CD4-positive, alpha-beta T cell treated with Interleukin-6 at 100 ng/mL for 8 hours (primary cell): ENCODE measurements around the gene GAB3.

ENCODE experiments used
- DNase-seq: peaks from one replicate; pipeline ENCODE4 v3.0.0-alpha.2; 2020; ENCODE audit warnings: mixed read lengths, low spot score

GAB3 gene

GRCh38 chrX:154751203-154751668, 359 bp upstream of the GAB3 start:
- DNase-seq: peak; percentile 14

- DNase-seq: no peak
Measured at GRCh38 chrX:154749856-154750255, 1.0 kb downstream of the GAB3 start.

- DNase-seq: peak; percentile 65
Measured at GRCh38 chrX:154748712-154749339, 2.1 kb downstream of the GAB3 start.

- no peak for DNase-seq
Measured at GRCh38 chrX:154742613-154743012, 8.3 kb downstream of the GAB3 start.

GRCh38 chrX:154739952-154740465, 10.9 kb downstream of the GAB3 start:
- no peak for DNase-seq

- peak; percentile 26 for DNase-seq
Measured at GRCh38 chrX:154738011-154738738, 12.7 kb downstream of the GAB3 start.

- no peak for DNase-seq
Measured at GRCh38 chrX:154737136-154737535, 13.7 kb downstream of the GAB3 start.

GRCh38 chrX:154735695-154736393, 15.0 kb downstream of the GAB3 start:
- DNase-seq: no peak

- peak; percentile 52 for DNase-seq
Measured at GRCh38 chrX:154734061-154734781, 16.7 kb downstream of the GAB3 start.

- no peak for DNase-seq
Measured at GRCh38 chrX:154733066-154733425, 17.8 kb downstream of the GAB3 start.

GRCh38 chrX:154732421-154733065, 18.3 kb downstream of the GAB3 start:
- no peak for DNase-seq

GRCh38 chrX:154731881-154732280, 19.0 kb downstream of the GAB3 start:
- no peak for DNase-seq

- no peak for DNase-seq
Measured at GRCh38 chrX:154731184-154731583, 19.7 kb downstream of the GAB3 start.

GRCh38 chrX:154730253-154730891, 20.5 kb downstream of the GAB3 start:
- DNase-seq: no peak

GRCh38 chrX:154729439-154729838, 21.4 kb downstream of the GAB3 start:
- DNase-seq: no peak

GRCh38 chrX:154728431-154729190, 22.3 kb downstream of the GAB3 start:
- no peak for DNase-seq

- DNase-seq: no peak
Measured at GRCh38 chrX:154727871-154728270, 23.0 kb downstream of the GAB3 start.

- DNase-seq: no peak
Measured at GRCh38 chrX:154727418-154727817, 23.5 kb downstream of the GAB3 start.

GRCh38 chrX:154724993-154725756, 25.7 kb downstream of the GAB3 start:
- DNase-seq: no peak

GRCh38 chrX:154721155-154721554, 29.7 kb downstream of the GAB3 start:
- no peak for DNase-seq
